Measurements from ENCODE around the gene HAND2. TPM values are rescaled to one million over a fixed set of nuclear protein-coding genes. Genes with fewer than 3 reads are reported as not detected.

HAND2 gene
- total and polyA plus RNA-seq, 4 donors = 0.06 to 0.77 (median 0.21) TPM

- peaks cover 0 to 26% (median 0%) of the 10 kb centered on the region in 4 donors for H3K9me3 ChIP-seq (ENCODE audit: control insufficient read depth in 4 of 4, insufficient read depth in 3 of 4, low read length in 3 of 4)
- DNase-seq (no peak), ATAC-seq (ENCODE audit: insufficient read depth, low FRiP score) (no peak)
- no peaks in the 10 kb centered on the region for H3K36me3 ChIP-seq (ENCODE audit: control insufficient read depth in 4 of 4, insufficient read depth in 4 of 4, low read length in 4 of 4)
- peaks cover 13 to 97% (median 93%) of the 10 kb centered on the region in 3 donors for H3K27me3 ChIP-seq (ENCODE audit: control insufficient read depth in 3 of 3, insufficient read depth in 3 of 3, low read length in 2 of 3)
- H3K4me3 ChIP-seq = no peak overlapping the region
- peak overlapping the region in 1 of 2 donors; percentile 3 for H3K27ac ChIP-seq (ENCODE audit: low read depth in 1 of 2, low read length in 1 of 2)
- H3K4me1 ChIP-seq (ENCODE audit: control insufficient read depth in 5 of 5, insufficient read depth in 5 of 5, low read length in 5 of 5) = peaks cover 0 to 9% (median 0%) of the 10 kb centered on the region in 5 donors
- TF ChIP-seq, protein P1, sequence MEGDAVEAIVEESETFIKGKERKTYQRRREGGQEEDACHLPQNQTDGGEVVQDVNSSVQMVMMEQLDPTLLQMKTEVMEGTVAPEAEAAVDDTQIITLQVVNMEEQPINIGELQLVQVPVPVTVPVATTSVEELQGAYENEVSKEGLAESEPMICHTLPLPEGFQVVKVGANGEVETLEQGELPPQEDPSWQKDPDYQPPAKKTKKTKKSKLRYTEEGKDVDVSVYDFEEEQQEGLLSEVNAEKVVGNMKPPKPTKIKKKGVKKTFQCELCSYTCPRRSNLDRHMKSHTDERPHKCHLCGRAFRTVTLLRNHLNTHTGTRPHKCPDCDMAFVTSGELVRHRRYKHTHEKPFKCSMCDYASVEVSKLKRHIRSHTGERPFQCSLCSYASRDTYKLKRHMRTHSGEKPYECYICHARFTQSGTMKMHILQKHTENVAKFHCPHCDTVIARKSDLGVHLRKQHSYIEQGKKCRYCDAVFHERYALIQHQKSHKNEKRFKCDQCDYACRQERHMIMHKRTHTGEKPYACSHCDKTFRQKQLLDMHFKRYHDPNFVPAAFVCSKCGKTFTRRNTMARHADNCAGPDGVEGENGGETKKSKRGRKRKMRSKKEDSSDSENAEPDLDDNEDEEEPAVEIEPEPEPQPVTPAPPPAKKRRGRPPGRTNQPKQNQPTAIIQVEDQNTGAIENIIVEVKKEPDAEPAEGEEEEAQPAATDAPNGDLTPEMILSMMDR (IDR thresholded peaks at IDR 0.05; ENCODE audit: control extremely low read depth, extremely low read depth) = no peak
- H3K9ac ChIP-seq (ENCODE audit: insufficient read depth in 1 of 2, low read length in 2 of 2) = no peak overlapping the region
- 26 to 36% methylated on average over 3 of the region's 3 CpGs for WGBS, 2 donors
These were observed 18.2 kb downstream of the HAND2 start for GRCh38 chr4:173511787-173512361.

DNA sequence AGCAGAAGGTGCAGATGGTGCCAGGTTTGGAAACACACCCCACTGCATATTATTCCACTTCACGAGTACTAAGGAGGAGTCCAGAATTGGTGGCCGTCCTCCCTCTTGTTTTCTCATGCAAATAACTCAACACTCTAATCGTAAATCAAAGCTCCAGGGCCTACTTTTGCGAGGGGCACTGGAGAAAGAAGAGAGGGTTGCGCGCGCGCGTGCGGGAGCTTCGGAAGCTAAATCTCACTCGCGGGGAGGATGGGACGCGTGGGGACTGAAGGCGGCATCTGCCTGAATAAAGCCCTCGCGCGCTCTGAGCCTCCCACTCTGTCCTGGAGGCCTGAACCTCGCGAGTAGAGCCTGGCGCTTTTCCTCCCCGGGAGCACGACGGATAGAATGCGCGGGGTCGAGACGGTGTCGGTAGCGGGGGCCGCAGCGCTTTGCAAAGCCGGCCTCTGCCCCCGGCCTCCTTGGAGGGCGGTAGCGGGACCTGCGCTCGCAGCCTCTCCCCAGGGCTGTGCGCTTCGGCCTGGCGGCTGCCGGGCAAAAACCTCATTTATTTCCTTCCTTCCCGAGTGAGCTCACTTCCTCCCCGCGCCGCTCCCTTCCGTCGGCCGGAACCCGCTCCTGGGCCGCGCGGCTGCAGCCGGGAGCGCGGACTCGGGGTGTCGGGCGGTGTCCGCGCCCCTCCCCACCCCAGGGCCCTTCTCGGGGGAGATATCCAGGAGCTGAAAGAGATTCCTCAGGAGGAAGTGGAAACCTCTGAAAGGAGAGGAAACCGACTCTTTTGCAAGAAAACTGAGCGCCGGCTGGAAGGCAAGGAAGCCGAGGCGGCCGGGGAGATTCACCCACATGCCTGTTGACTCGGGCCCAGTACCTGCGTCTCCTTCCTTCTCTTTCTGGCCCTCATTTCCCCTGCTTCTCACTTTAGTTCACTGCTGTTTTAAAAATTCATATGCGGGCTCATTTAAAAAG is 20.7 kb downstream of the HAND2 start:
- no peaks in the 10 kb centered on the region for H3K36me3 ChIP-seq (ENCODE audit: control insufficient read depth in 4 of 4, insufficient read depth in 4 of 4, low read length in 4 of 4)
- H3K9ac ChIP-seq (ENCODE audit: insufficient read depth in 1 of 2, low read length in 2 of 2) = no peak overlapping the region
- no peak for ATAC-seq (ENCODE audit: insufficient read depth, low FRiP score)
- peaks cover 0 to 11% (median 0%) of the 10 kb centered on the region in 5 donors for H3K4me1 ChIP-seq (ENCODE audit: control insufficient read depth in 5 of 5, insufficient read depth in 5 of 5, low read length in 5 of 5)
- H3K27ac ChIP-seq (ENCODE audit: low read depth in 1 of 2, low read length in 1 of 2) = peak overlapping the region in 1 of 2 donors; percentile 96
- 3 to 6% methylated on average over 67 to 72 of the region's 72 CpGs for WGBS, 2 donors
- peaks cover 27 to 95% (median 93%) of the 10 kb centered on the region in 3 donors for H3K27me3 ChIP-seq (ENCODE audit: control insufficient read depth in 3 of 3, insufficient read depth in 3 of 3, low read length in 2 of 3)
- TF ChIP-seq, protein P1 (IDR thresholded peaks at IDR 0.05; ENCODE audit: control extremely low read depth, extremely low read depth) = no peak
- peaks cover 0 to 24% (median 0%) of the 10 kb centered on the region in 4 donors for H3K9me3 ChIP-seq (ENCODE audit: control insufficient read depth in 4 of 4, insufficient read depth in 3 of 4, low read length in 3 of 4)
- peak; percentile 75 to 81 (median 79) for DNase-seq
- no peak overlapping the region for H3K4me3 ChIP-seq

GRCh38 chr4:173508386-173509035 is 21.5 kb downstream of the HAND2 start:
- WGBS, 2 donors = 13 to 23% methylated on average over 34 of the region's 34 CpGs
- H3K27ac ChIP-seq (ENCODE audit: low read depth in 1 of 2, low read length in 1 of 2) = peak overlapping the region in 1 of 2 donors; percentile 96
- no peak for DNase-seq
- no peaks in the 10 kb centered on the region for H3K36me3 ChIP-seq (ENCODE audit: control insufficient read depth in 4 of 4, insufficient read depth in 4 of 4, low read length in 4 of 4)
- no peak overlapping the region for H3K4me3 ChIP-seq
- H3K9ac ChIP-seq (ENCODE audit: insufficient read depth in 1 of 2, low read length in 2 of 2) = no peak overlapping the region
- ATAC-seq (ENCODE audit: insufficient read depth, low FRiP score) = no peak
- H3K4me1 ChIP-seq (ENCODE audit: control insufficient read depth in 5 of 5, insufficient read depth in 5 of 5, low read length in 5 of 5) = peaks cover 0 to 11% (median 0%) of the 10 kb centered on the region in 5 donors
- H3K9me3 ChIP-seq (ENCODE audit: control insufficient read depth in 4 of 4, insufficient read depth in 3 of 4, low read length in 3 of 4) = peaks cover 0 to 24% (median 0%) of the 10 kb centered on the region in 4 donors
- TF ChIP-seq, protein P1 (IDR thresholded peaks at IDR 0.05; ENCODE audit: control extremely low read depth, extremely low read depth) = no peak
- H3K27me3 ChIP-seq (ENCODE audit: control insufficient read depth in 3 of 3, insufficient read depth in 3 of 3, low read length in 2 of 3) = peaks cover 27 to 96% (median 91%) of the 10 kb centered on the region in 3 donors
